Esophagus squamous epithelium (tissue), 4 donors: ENCODE data around the gene LRRC49.

Experiments
- POLR2A ChIP-seq, 4 donors: fragments of 450-650 bp; IDR thresholded peaks; one replicate each; pipeline ENCODE4 v1.6.1; 2017; ENCODE audit warnings: antibody characterized with exemption in 4 of 4, mild to moderate bottlenecking in 4 of 4, moderate library complexity in 3 of 4
- TF ChIP-seq, protein P1 (sequence below), 6 experiments: fragments of 450-650 bp in 4 of 6; fragments of 200-600 bp in 2 of 6; sonication (generic) in 2 of 6; IDR thresholded peaks; one replicate each; pipeline ENCODE4 v1.5.1; 2016 to 2019; ENCODE audit warnings: antibody characterized with exemption in 6 of 6, mild to moderate bottlenecking in 4 of 6, moderate library complexity in 4 of 6

DNA sequence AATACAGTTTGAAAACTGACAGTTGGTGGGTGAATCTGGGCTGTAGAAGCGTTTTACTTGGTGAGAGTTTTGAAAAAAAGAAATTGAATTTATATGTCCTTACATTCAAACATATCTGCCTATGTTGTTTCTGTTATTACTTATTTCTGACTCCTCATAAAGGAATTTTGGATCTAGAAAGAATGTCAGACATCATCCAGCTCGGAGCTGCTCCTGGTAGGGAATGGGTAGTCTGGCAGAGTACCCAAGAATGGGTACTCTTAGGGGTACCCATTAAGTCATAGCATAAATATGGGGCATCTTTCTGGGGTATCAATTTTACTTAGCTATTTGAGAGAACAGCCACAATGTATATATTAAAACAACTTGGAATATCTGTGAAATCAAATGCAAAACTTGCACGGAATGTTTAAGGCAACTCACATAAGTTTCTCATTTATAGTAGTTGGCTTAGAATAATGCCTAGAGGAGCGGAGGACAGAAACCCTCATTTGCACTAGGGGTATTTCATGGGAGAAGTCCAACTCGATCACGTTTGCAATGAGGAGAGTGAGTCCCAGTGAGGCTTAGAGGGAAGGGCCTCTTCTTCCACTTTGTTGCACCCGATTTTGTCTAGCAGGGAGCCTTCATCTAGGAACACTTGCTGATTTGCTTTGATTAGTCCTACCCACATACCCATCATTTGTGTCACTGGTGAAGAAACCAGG, 36.3 kb upstream of the LRRC49 start:
- TF ChIP-seq, protein P1, sequence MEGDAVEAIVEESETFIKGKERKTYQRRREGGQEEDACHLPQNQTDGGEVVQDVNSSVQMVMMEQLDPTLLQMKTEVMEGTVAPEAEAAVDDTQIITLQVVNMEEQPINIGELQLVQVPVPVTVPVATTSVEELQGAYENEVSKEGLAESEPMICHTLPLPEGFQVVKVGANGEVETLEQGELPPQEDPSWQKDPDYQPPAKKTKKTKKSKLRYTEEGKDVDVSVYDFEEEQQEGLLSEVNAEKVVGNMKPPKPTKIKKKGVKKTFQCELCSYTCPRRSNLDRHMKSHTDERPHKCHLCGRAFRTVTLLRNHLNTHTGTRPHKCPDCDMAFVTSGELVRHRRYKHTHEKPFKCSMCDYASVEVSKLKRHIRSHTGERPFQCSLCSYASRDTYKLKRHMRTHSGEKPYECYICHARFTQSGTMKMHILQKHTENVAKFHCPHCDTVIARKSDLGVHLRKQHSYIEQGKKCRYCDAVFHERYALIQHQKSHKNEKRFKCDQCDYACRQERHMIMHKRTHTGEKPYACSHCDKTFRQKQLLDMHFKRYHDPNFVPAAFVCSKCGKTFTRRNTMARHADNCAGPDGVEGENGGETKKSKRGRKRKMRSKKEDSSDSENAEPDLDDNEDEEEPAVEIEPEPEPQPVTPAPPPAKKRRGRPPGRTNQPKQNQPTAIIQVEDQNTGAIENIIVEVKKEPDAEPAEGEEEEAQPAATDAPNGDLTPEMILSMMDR (IDR thresholded peaks at IDR 0.05): no peak
- no peak for TF ChIP-seq POLR2A (IDR thresholded peaks at IDR 0.05)
